ENCODE results near the gene COX6B1. TPM values are rescaled to one million over a fixed set of nuclear protein-coding genes. Genes with fewer than 3 reads are reported as not detected.

The COX6B1 gene
- total RNA-seq, 1 experiment from 2014 or later, result 835 TPM

GRCh38 chr19:35629332-35629633 lies 18.8 kb upstream of the COX6B1 start:
- POLR2A ChIA-PET, result no interaction called here
- CTCF ChIA-PET, result no interaction called here
- peak overlapping the region; percentile 89 for H3K27ac ChIP-seq (ENCODE audit: low read length)
- BruUV-seq (replicated peaks), result TSS peak; percentile 90
- no peaks in the 10 kb centered on the region for H3K9me3 ChIP-seq (ENCODE audit: control insufficient read depth, insufficient read depth, low read depth, low read length)
- TF ChIP-seq TCF7L2 (IDR thresholded peaks at IDR 0.05; ENCODE audit: low read depth, low read length) (no peak), REST (IDR thresholded peaks at IDR 0.05; ENCODE audit: insufficient read depth in 1 of 2, low read depth in 2 of 2, low read length in 1 of 2) (no peak), POLR2AphosphoS5 (IDR thresholded peaks at IDR 0.05; ENCODE audit: low read depth, low read length) (no peak), SIN3A (IDR thresholded peaks at IDR 0.05; ENCODE audit: borderline replicate concordance, insufficient read depth, low read depth, low read length) (no peak), CTCF (IDR thresholded peaks at IDR 0.05) (no peak)
- no peak for ATAC-seq
- intact Hi-C loops (cut with micrococcal nuclease; ENCODE audit: unreplicated experiment) (no loop called here), in situ Hi-C loops (cut with HindIII; ENCODE audit: low pct_unique_long_range_greater_than_20kb, low sequenced_read_pairs) (no loop called here)
- H3K36me3 ChIP-seq (ENCODE audit: control insufficient read depth, insufficient read depth, low read length), result peaks cover 8% of the 10 kb centered on the region
- H3K4me1 ChIP-seq (ENCODE audit: control insufficient read depth, insufficient read depth, low read length), result peaks cover 4% of the 10 kb centered on the region; the same call in 1 of the 2 replicates
- no peak for DNase-seq (ENCODE audit: low read depth, low spot score)
- no peaks in the 10 kb centered on the region for H3K27me3 ChIP-seq (ENCODE audit: control insufficient read depth, insufficient read depth, low read length)
- peak overlapping the region; percentile 84 to 99 for H3K4me3 ChIP-seq (ENCODE audit: low read depth in 2 of 2, low read length in 2 of 2)

- ChIA-PET CTCF (no interaction called here), POLR2A (interaction anchor here (0.5 kb wide), 1 partner anchor 12 kb away, joined by 4 read pairs; no protein-coding TSS in a partner anchor)
- H3K27me3 ChIP-seq (ENCODE audit: control insufficient read depth, insufficient read depth, low read length), result no peaks in the 10 kb centered on the region
- no TSS peak for BruUV-seq (replicated peaks)
- in situ Hi-C loops (cut with HindIII; ENCODE audit: low pct_unique_long_range_greater_than_20kb, low sequenced_read_pairs) (no loop called here), intact Hi-C loops (cut with micrococcal nuclease; ENCODE audit: unreplicated experiment) (no loop called here)
- H3K4me1 ChIP-seq (ENCODE audit: control insufficient read depth, insufficient read depth, low read length), result peaks cover 4% of the 10 kb centered on the region; the same call in 1 of the 2 replicates
- H3K4me3 ChIP-seq (ENCODE audit: low read depth in 2 of 2, low read length in 2 of 2), result no peak overlapping the region
- H3K27ac ChIP-seq (ENCODE audit: low read length), result no peak overlapping the region
- DNase-seq (ENCODE audit: low read depth, low spot score), result no peak
- no peak for ATAC-seq
- no peak for TF ChIP-seq POLR2AphosphoS5 (IDR thresholded peaks at IDR 0.05; ENCODE audit: low read depth, low read length)
- no peak for TF ChIP-seq SIN3A (IDR thresholded peaks at IDR 0.05; ENCODE audit: borderline replicate concordance, insufficient read depth, low read depth, low read length)
- TF ChIP-seq REST (IDR thresholded peaks at IDR 0.05; ENCODE audit: insufficient read depth in 1 of 2, low read depth in 2 of 2, low read length in 1 of 2), result no peak
- TF ChIP-seq TCF7L2 (IDR thresholded peaks at IDR 0.05; ENCODE audit: low read depth, low read length), result no peak
- TF ChIP-seq CTCF (IDR thresholded peaks at IDR 0.05), result no peak
- H3K36me3 ChIP-seq (ENCODE audit: control insufficient read depth, insufficient read depth, low read length), result peaks cover 8% of the 10 kb centered on the region
- no peaks in the 10 kb centered on the region for H3K9me3 ChIP-seq (ENCODE audit: control insufficient read depth, insufficient read depth, low read depth, low read length)
These were observed 14.2 kb upstream of the COX6B1 start for GRCh38 chr19:35633727-35634440.

All from Panc1 (cell line).